Measurements from ENCODE around the gene DLG4. TPM values are rescaled to one million over a fixed set of nuclear protein-coding genes. Genes with fewer than 3 reads are reported as not detected.
"Not testable (repeated sequence)": the region's sequence is repeated elsewhere in the genome, so short reads cannot be mapped to it uniquely, and the experiment has no call there.

Gene DLG4
- total RNA-seq, 4 donors from 2014 or later: 2.9 to 12.7 (median 3.2) TPM

- H3K9me3 ChIP-seq: no peaks in the 10 kb centered on the region
These were observed 36.1 kb downstream of the DLG4 start for GRCh38 chr17:7183433-7184090.

GRCh38 chr17:7182101-7182500 is 37.5 kb downstream of the DLG4 start:
- 100% methylated on average over 2 of the region's 2 CpGs for WGBS
- Histone ChIP-seq H3K4me1 (peaks cover 13% of the 10 kb centered on the region), H3K27me3 (peaks cover 18% of the 10 kb centered on the region)
- H3K4me3 ChIP-seq; DNase-seq (ENCODE audit: low spot score in 2 of 2); H3K36me3 ChIP-seq; H3K9me3 ChIP-seq; H3K27ac ChIP-seq: not testable (repeated sequence)

More at GRCh38 chr17:7183433-7184090, 36.1 kb downstream of the DLG4 start:
- H3K4me3 ChIP-seq: no peak overlapping the region
- no peaks in the 10 kb centered on the region for H3K36me3 ChIP-seq
- TF ChIP-seq CTCF (IDR thresholded peaks at IDR 0.05): no peak
- TF ChIP-seq EP300 (IDR thresholded peaks at IDR 0.05): no peak
- TF ChIP-seq POLR2A (IDR thresholded peaks at IDR 0.05): no peak
- no peak for TF ChIP-seq POLR2AphosphoS5 (IDR thresholded peaks at IDR 0.05)
- 81% methylated on average over 7 of the region's 7 CpGs for WGBS
- no peaks in the 10 kb centered on the region for H3K4me1 ChIP-seq
- DNase-seq (ENCODE audit: low spot score in 2 of 2): no peak
- H3K27me3 ChIP-seq: peaks cover 5% of the 10 kb centered on the region
- H3K27ac ChIP-seq: no peak overlapping the region

- Histone ChIP-seq H3K9me3 (no peaks in the 10 kb centered on the region), H3K4me1 (peaks cover 17% of the 10 kb centered on the region), H3K27ac (no peak within 1 kb of the TSS), H3K27me3 (peaks cover 31% of the 10 kb centered on the region), H3K4me3 (no peak within 1 kb of the TSS), H3K36me3 (no peaks in the 10 kb centered on the region)
- DNase-seq (ENCODE audit: low spot score in 2 of 2): no peak
- no peak for TF ChIP-seq EP300 (IDR thresholded peaks at IDR 0.05)
- no peak for TF ChIP-seq POLR2A (IDR thresholded peaks at IDR 0.05)
- no peak for TF ChIP-seq CTCF (IDR thresholded peaks at IDR 0.05)
- no peak for TF ChIP-seq POLR2AphosphoS5 (IDR thresholded peaks at IDR 0.05)
- 53% methylated on average over 20 of the region's 20 CpGs for WGBS
These were observed 40.0 kb downstream of the DLG4 start, which contains the start of gene ASGR1 for GRCh38 chr17:7179317-7180254. Gene ASGR1 (minus strand): TSS chr17:7179370. CDS start chr17:7178563, 807 bp downstream.

- DNase-seq (ENCODE audit: low spot score in 2 of 2): no peak
- WGBS: 76% methylated on average over 11 of the region's 11 CpGs
These were observed 40.7 kb downstream of the DLG4 start for GRCh38 chr17:7178973-7179316.

GRCh38 chr17:7177954-7178477 is 41.6 kb downstream of the DLG4 start:
- 7% methylated on average over 17 of the region's 18 CpGs for WGBS

More at GRCh38 chr17:7178973-7179316, 40.7 kb downstream of the DLG4 start:
- Histone ChIP-seq H3K9me3 (no peaks in the 10 kb centered on the region), H3K4me3 (no peak overlapping the region), H3K27ac (no peak overlapping the region), H3K36me3 (no peaks in the 10 kb centered on the region), H3K27me3 (peaks cover 31% of the 10 kb centered on the region), H3K4me1 (peaks cover 23% of the 10 kb centered on the region)
- TF ChIP-seq EP300 (IDR thresholded peaks at IDR 0.05) (no peak), POLR2A (IDR thresholded peaks at IDR 0.05) (no peak), POLR2AphosphoS5 (IDR thresholded peaks at IDR 0.05) (no peak), CTCF (IDR thresholded peaks at IDR 0.05) (no peak)

More at GRCh38 chr17:7177954-7178477, 41.6 kb downstream of the DLG4 start:
- DNase-seq (ENCODE audit: low spot score in 2 of 2): no peak
- peaks cover 26% of the 10 kb centered on the region for H3K4me1 ChIP-seq
- no peak overlapping the region for H3K27ac ChIP-seq
- no peaks in the 10 kb centered on the region for H3K36me3 ChIP-seq
- peak overlapping the region; percentile 42 for H3K4me3 ChIP-seq
- TF ChIP-seq POLR2A (IDR thresholded peaks at IDR 0.05) (no peak), POLR2AphosphoS5 (IDR thresholded peaks at IDR 0.05) (no peak), CTCF (IDR thresholded peaks at IDR 0.05) (no peak)
- H3K27me3 ChIP-seq: peaks cover 33% of the 10 kb centered on the region
- no peaks in the 10 kb centered on the region for H3K9me3 ChIP-seq

All from suprapubic skin (tissue), 4 donors.